OCI-LY1 (cell line): ENCODE results near the gene GPR39.

ENCODE experiments used
- H2AFZ ChIP-seq: fragments of 200-600 bp; sonication (generic), shearing (Covaris generic); 2 replicates; pipeline ENCODE4 v1.6.0; 2014; ENCODE audit warnings: antibody characterized with exemption, mild to moderate bottlenecking, low read length
- H3F3A ChIP-seq: fragments of 200-600 bp; sonication (generic), shearing (Covaris generic); 2 replicates; pipeline ENCODE4 v1.6.0; 2014; ENCODE audit warnings: mild to moderate bottlenecking, antibody characterized with exemption, low read length, moderate library complexity; ENCODE audit not compliant: insufficient read depth
- H3K27ac ChIP-seq: fragments of 200-600 bp; sonication (generic); 2 replicates; pipeline ENCODE4 v1.5.1; 2014; ENCODE audit warnings: low read length, mixed run types, mild to moderate bottlenecking, low read depth; ENCODE audit not compliant: poor library complexity, severe bottlenecking
- H3K27me3 ChIP-seq: fragments of 200-600 bp; sonication (generic); 2 replicates; pipeline ENCODE4 v1.6.0; 2014; ENCODE audit warnings: antibody characterized with exemption, mild to moderate bottlenecking, low read length, moderate library complexity; ENCODE audit not compliant: insufficient read depth
- H3K36me3 ChIP-seq: fragments of 200-600 bp; sonication (generic); 2 replicates; pipeline ENCODE4 v1.6.1; 2014; ENCODE audit warnings: mild to moderate bottlenecking, antibody characterized with exemption, low read length, moderate library complexity, mixed read lengths; ENCODE audit not compliant: insufficient read depth
- H3K4me1 ChIP-seq: fragments of 200-600 bp; sonication (generic); 2 replicates; pipeline ENCODE4 v1.5.1; 2014; ENCODE audit warnings: mild to moderate bottlenecking, low read length, moderate library complexity; ENCODE audit not compliant: insufficient read depth, severe bottlenecking
- H3K4me2 ChIP-seq: fragments of 200-600 bp; sonication (generic), shearing (Covaris generic); 2 replicates; pipeline ENCODE4 v1.6.1; 2014; ENCODE audit warnings: low read length
- H3K4me3 ChIP-seq: fragments of 200-600 bp; sonication (generic); 2 replicates; pipeline ENCODE4 v1.5.1; 2014; ENCODE audit warnings: low read length, low read depth, mild to moderate bottlenecking, mixed read lengths; ENCODE audit not compliant: poor library complexity, severe bottlenecking
- H3K79me2 ChIP-seq: fragments of 200-600 bp; shearing (Covaris generic); 2 replicates; pipeline ENCODE4 v1.6.1; 2016; ENCODE audit warnings: mixed run types, low read length, mixed read lengths; ENCODE audit not compliant: insufficient read depth
- H3K9ac ChIP-seq: fragments of 200-600 bp; sonication (generic), shearing (Covaris generic); 2 replicates; pipeline ENCODE4 v1.6.1; 2014; ENCODE audit warnings: mild to moderate bottlenecking, low read length, mixed read lengths
- H3K9me2 ChIP-seq: fragments of 200-600 bp; sonication (generic), shearing (Covaris generic); 2 replicates; pipeline ENCODE4 v1.6.1; 2014; ENCODE audit warnings: low read depth, mild to moderate bottlenecking, low read length, mixed read lengths
- H3K9me3 ChIP-seq: fragments of 200-600 bp; shearing (Covaris generic); 2 replicates; pipeline ENCODE4 v1.6.1; 2014; ENCODE audit warnings: low read length, mixed read lengths
- H4K20me1 ChIP-seq: fragments of 200-600 bp; sonication (generic), shearing (Covaris generic); 2 replicates; pipeline ENCODE4 v1.6.0; 2016; ENCODE audit warnings: mild to moderate bottlenecking, low read length; ENCODE audit not compliant: insufficient read depth
- EZH2 ChIP-seq: fragments of 200-600 bp; sonication (generic), shearing (Covaris generic); IDR thresholded peaks from 2 replicates; pipeline ENCODE4 v1.8.0; 2017; ENCODE audit warnings: borderline replicate concordance, mixed run types, mild to moderate bottlenecking, antibody characterized with exemption, low read length, moderate library complexity, mixed read lengths
- TF ChIP-seq, protein P1 (sequence below): fragments of 200-600 bp; sonication (generic), shearing (Covaris generic); IDR thresholded peaks from 2 replicates; pipeline ENCODE4 v1.5.1; 2017; ENCODE audit warnings: mild to moderate bottlenecking, antibody characterized with exemption, low read length, moderate library complexity, mixed read lengths

The GPR39 gene

DNA sequence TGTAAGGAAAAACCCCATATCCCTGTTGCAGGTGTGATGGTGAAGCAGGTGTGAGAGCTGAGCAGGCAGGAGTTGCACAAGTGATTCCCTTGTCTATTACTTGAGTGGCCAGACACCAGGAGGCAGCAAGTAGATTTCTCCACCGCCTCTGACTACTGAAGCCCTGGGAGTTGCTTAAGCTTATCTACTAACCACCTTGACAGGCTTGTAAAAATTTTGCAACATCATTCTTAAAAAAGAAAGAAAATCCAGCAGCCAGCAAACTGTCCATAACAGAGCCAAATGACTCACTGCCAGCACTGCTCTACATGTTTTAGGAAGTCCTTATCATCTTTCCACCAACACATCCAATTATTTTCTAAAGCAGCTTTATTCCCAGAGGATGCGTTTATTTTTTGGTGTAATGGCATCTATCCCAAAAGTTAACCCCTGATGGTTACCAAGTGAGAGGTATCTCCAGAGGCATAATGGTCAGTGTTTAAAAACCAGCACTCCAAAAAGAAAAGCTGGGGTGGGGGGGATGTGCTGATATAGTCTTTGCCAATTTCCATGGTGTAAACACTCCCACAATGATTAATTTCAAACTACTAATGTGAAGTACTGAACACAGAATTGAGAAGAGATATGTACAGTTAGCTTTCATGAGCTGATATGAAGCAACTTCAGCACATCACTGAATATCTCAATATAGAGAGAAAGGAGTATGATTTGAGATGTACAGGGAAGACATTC, 16.3 kb upstream of the GPR39 start:
- H3K4me1 ChIP-seq: no peaks in the 10 kb centered on the region
- H3K36me3 ChIP-seq: no peaks in the 10 kb centered on the region
- TF ChIP-seq EZH2: no peak
- no peaks in the 10 kb centered on the region for H3F3A ChIP-seq
- H2AFZ ChIP-seq: no peak overlapping the region
- H3K27me3 ChIP-seq: no peaks in the 10 kb centered on the region
- no peaks in the 10 kb centered on the region for H3K79me2 ChIP-seq
- H3K9me3 ChIP-seq: no peaks in the 10 kb centered on the region
- H3K9me2 ChIP-seq: no peaks in the 10 kb centered on the region
- no peak overlapping the region for H3K27ac ChIP-seq
- H3K4me2 ChIP-seq: no peak overlapping the region
- no peaks in the 10 kb centered on the region for H4K20me1 ChIP-seq
- H3K9ac ChIP-seq: no peak overlapping the region
- H3K4me3 ChIP-seq: no peak overlapping the region

DNA sequence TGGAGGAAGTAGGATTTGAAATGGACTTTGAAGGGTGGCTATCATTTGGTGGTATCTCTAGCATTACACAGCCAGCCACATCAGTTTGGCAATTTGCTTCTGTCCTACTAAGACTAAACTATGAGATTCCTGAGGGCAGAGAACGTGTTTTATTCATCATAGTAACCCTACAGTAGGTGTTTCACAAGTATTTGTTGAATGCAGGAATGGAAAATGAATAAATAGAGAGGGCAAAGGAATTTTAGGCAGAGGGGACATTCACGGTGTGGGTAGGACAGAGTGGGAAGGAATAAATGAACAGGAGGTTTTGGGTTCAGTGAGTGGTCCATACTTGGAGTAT, 15.7 kb upstream of the GPR39 start:
- Histone ChIP-seq H3F3A (no peaks in the 10 kb centered on the region), H3K36me3 (no peaks in the 10 kb centered on the region), H3K27ac (no peak overlapping the region), H3K9me2 (no peaks in the 10 kb centered on the region), H4K20me1 (no peaks in the 10 kb centered on the region), H3K79me2 (no peaks in the 10 kb centered on the region), H3K9ac (no peak overlapping the region), H3K4me3 (no peak overlapping the region), H3K9me3 (no peaks in the 10 kb centered on the region), H3K27me3 (no peaks in the 10 kb centered on the region), H3K4me2 (no peak overlapping the region), H3K4me1 (no peaks in the 10 kb centered on the region), H2AFZ (no peak overlapping the region)
- TF ChIP-seq, protein P1, sequence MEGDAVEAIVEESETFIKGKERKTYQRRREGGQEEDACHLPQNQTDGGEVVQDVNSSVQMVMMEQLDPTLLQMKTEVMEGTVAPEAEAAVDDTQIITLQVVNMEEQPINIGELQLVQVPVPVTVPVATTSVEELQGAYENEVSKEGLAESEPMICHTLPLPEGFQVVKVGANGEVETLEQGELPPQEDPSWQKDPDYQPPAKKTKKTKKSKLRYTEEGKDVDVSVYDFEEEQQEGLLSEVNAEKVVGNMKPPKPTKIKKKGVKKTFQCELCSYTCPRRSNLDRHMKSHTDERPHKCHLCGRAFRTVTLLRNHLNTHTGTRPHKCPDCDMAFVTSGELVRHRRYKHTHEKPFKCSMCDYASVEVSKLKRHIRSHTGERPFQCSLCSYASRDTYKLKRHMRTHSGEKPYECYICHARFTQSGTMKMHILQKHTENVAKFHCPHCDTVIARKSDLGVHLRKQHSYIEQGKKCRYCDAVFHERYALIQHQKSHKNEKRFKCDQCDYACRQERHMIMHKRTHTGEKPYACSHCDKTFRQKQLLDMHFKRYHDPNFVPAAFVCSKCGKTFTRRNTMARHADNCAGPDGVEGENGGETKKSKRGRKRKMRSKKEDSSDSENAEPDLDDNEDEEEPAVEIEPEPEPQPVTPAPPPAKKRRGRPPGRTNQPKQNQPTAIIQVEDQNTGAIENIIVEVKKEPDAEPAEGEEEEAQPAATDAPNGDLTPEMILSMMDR: no peak
- TF ChIP-seq EZH2: no peak

- no peaks in the 10 kb centered on the region for H3K36me3 ChIP-seq
- no peak for TF ChIP-seq EZH2
- TF ChIP-seq, protein P1: no peak
- no peak overlapping the region for H3K27ac ChIP-seq
- no peaks in the 10 kb centered on the region for H3K79me2 ChIP-seq
- no peaks in the 10 kb centered on the region for H3K9me2 ChIP-seq
- no peaks in the 10 kb centered on the region for H3K9me3 ChIP-seq
- H2AFZ ChIP-seq: no peak overlapping the region
- H3K4me2 ChIP-seq: no peak overlapping the region
- H3K4me3 ChIP-seq: no peak overlapping the region
- no peaks in the 10 kb centered on the region for H3F3A ChIP-seq
- H3K27me3 ChIP-seq: no peaks in the 10 kb centered on the region
- no peaks in the 10 kb centered on the region for H4K20me1 ChIP-seq
- no peak overlapping the region for H3K9ac ChIP-seq
- H3K4me1 ChIP-seq: no peaks in the 10 kb centered on the region
These were observed 15.3 kb upstream of the GPR39 start for GRCh38 chr2:132401326-132401725.

GRCh38 chr2:132403146-132403545, 13.5 kb upstream of the GPR39 start:
- Histone ChIP-seq H3K36me3 (no peaks in the 10 kb centered on the region), H4K20me1 (no peaks in the 10 kb centered on the region), H3K4me3 (no peak overlapping the region), H3K9ac (no peak overlapping the region), H3K27me3 (no peaks in the 10 kb centered on the region), H3K9me2 (no peaks in the 10 kb centered on the region), H3K27ac (no peak overlapping the region), H3K4me1 (no peaks in the 10 kb centered on the region), H2AFZ (no peak overlapping the region), H3K79me2 (no peaks in the 10 kb centered on the region), H3K9me3 (no peaks in the 10 kb centered on the region), H3F3A (no peaks in the 10 kb centered on the region), H3K4me2 (no peak overlapping the region)
- no peak for TF ChIP-seq EZH2
- TF ChIP-seq, protein P1: no peak
